Spleen (tissue), 11 donors: Measurements from ENCODE around the gene SEL1L. TPM values are rescaled to one million over a fixed set of nuclear protein-coding genes. Genes with fewer than 3 reads are reported as not detected.
A peak's percentile ranks its signal among the peaks of the same experiment; 100 is the strongest.
"Not testable (repeated sequence)": the region's sequence is repeated elsewhere in the genome, so short reads cannot be mapped to it uniquely, and the experiment has no call there.

ENCODE experiments used
- DNase-seq: peaks from one replicate; pipeline ENCODE4 v3.0.0-alpha.2; 2020
- H3K27ac ChIP-seq, 8 donors: fragments of 200-600 bp; sonication (generic) in 7 of 8; 1 replicate in 4 of 8; 2 replicates in 4 of 8; pipeline versions ENCODE4 v1.5.0 to v1.8.0; 2016 to 2021; ENCODE audit warnings: inconsistent platforms in 4 of 8, mild to moderate bottlenecking in 4 of 8, moderate library complexity in 1 of 8
- H3K27me3 ChIP-seq, 7 donors: fragments of 200-600 bp; sonication (generic) in 6 of 7; replicated peaks in 1 of 7; 1 replicate in 4 of 7; 2 replicates in 3 of 7; pipeline versions ENCODE4 v1.5.0 to v1.8.0; 2016 to 2021; ENCODE audit warnings: inconsistent platforms in 3 of 7, mild to moderate bottlenecking in 1 of 7
- H3K36me3 ChIP-seq, 6 donors: fragments of 200-600 bp; sonication (generic) in 5 of 6; 1 replicate in 4 of 6; 2 replicates in 2 of 6; pipeline versions ENCODE4 v1.5.0 to v1.8.0; 2016 to 2021; ENCODE audit warnings: inconsistent platforms in 2 of 6
- H3K4me1 ChIP-seq, 6 donors: fragments of 200-600 bp; sonication (generic) in 5 of 6; 1 replicate in 3 of 6; 2 replicates in 3 of 6; pipeline versions ENCODE4 v1.5.0 to v1.8.0; 2016 to 2021; ENCODE audit warnings: inconsistent platforms in 3 of 6
- H3K4me3 ChIP-seq, 8 donors: fragments of 200-600 bp; sonication (generic) in 7 of 8; 1 replicate in 4 of 8; 2 replicates in 4 of 8; pipeline versions ENCODE4 v1.5.0 to v1.8.0; 2016 to 2021; ENCODE audit warnings: inconsistent platforms in 4 of 8, mild to moderate bottlenecking in 4 of 8, moderate library complexity in 2 of 8
- H3K9me3 ChIP-seq, 8 donors: fragments of 200-600 bp; sonication (generic) in 7 of 8; 1 replicate in 4 of 8; 2 replicates in 4 of 8; pipeline versions ENCODE4 v1.5.0 to v1.8.0; 2016 to 2021; ENCODE audit warnings: inconsistent platforms in 4 of 8
- CTCF ChIP-seq, 11 experiments: fragments of 200-600 bp in 7 of 11; fragments of 450-650 bp in 4 of 11; sonication (generic) in 4 of 11; IDR thresholded peaks in 8 of 11; conservative IDR thresholded peaks in 3 of 11; 1 replicate in 7 of 11; 2 replicates in 4 of 11; pipeline versions ENCODE4 v1.4.0 to v1.8.0; 2016 to 2021; ENCODE audit warnings: antibody characterized with exemption in 11 of 11, inconsistent platforms in 4 of 11, mild to moderate bottlenecking in 1 of 11
- POLR2A ChIP-seq, 3 donors: fragments of 450-650 bp; IDR thresholded peaks; one replicate each; pipeline ENCODE4 v1.5.1; 2017; ENCODE audit warnings: antibody characterized with exemption in 3 of 3, mild to moderate bottlenecking in 1 of 3
- POLR2AphosphoS5 ChIP-seq, 3 donors: sonication (generic); formaldehyde crosslinking; IDR thresholded peaks; one replicate each; pipeline ENCODE4 v1.5.1; 2017; ENCODE audit warnings: antibody characterized with exemption in 3 of 3
- WGBS, 5 donors: extraction: QIAGEN DNeasy Blood & Tissue Kit in 3 of 5; methylation state at CpG; one replicate each; pipeline versions ENCODE4 v1.1.5 to v1.1.7; 2013 to 2018; 5-methylcytosine and 5-hydroxymethylcytosine counted together
- intact Hi-C: fragments of 100-400 bp; cut with DNase I; formaldehyde crosslinking; loops from one replicate; pipeline ENCODE4 v1.15.0; 2023; ENCODE audit warnings: low total_unique reads
- polyA plus RNA-seq, 3 donors: library from polyadenylated mRNA; stranded (reverse); fragments of 200-250 nt; gene quantifications; one replicate each; pipeline ENCODE4 v1.2.1, GENCODE V29; 2013
- total RNA-seq, 7 donors: library from RNA; depleted of rRNA in 3 of 7; stranded (reverse); fragments of >200 nt in 3 of 7; fragmentation: NEBNext Ultra II Directional in 4 of 7; extraction: Animal tissue kit (Norgen Biotek cat#: 25700) in 4 of 7; gene quantifications; one replicate each; pipeline versions ENCODE4 v1.1.0 to v1.2.1, GENCODE V29; 2016 to 2021
- donor health status: healthy with polysubstance abuse.
- donor health status: DM: no; HTN: no; CAD: no; lungs with moderate emphysema.
- donor health status: DM: no; HTN: no; CAD: no.
- donor health status: Bipolar disorder and iron deficiency.
- donor health status: healthy.
- donor health status: DM: no; HTN: no; CAD: no.
- donor health status: DM: yes; HTN: yes; CAD: no.

The SEL1L gene
- total and polyA plus RNA-seq, 10 donors, result 7.1 to 118 (median 84.3) TPM

GRCh38 chr14:81466854-81467253 lies 66.8 kb downstream of the SEL1L start:
- no peak overlapping the region for H3K4me3 ChIP-seq
- H3K27me3 ChIP-seq, result no peaks in the 10 kb centered on the region
- no peak overlapping the region for H3K27ac ChIP-seq
- intact Hi-C loops, result loop anchor here (5.0 kb wide), 1 partner anchor 480 kb away; no protein-coding TSS in a partner anchor
- H3K4me1 ChIP-seq, result peaks cover 0 to 25% (median 9%) of the 10 kb centered on the region in 6 donors
- WGBS, 5 donors, result 81 to 92% (median 83%) methylated on average over 5 of the region's 5 CpGs
- DNase-seq, result no peak
- no peaks in the 10 kb centered on the region for H3K9me3 ChIP-seq
- TF ChIP-seq POLR2A (IDR thresholded peaks at IDR 0.05) (no peak), POLR2AphosphoS5 (IDR thresholded peaks at IDR 0.05) (no peak), CTCF (IDR thresholded peaks at IDR 0.05 in 8 of 11, conservative IDR thresholded peaks at IDR 0.05 in 3 of 11) (no peak)
- peaks cover 0 to 3% (median 0%) of the 10 kb centered on the region in 6 donors for H3K36me3 ChIP-seq

- H3K27me3 ChIP-seq, result no peaks in the 10 kb centered on the region
- H3K36me3 ChIP-seq, result no peaks in the 10 kb centered on the region
- H3K9me3 ChIP-seq, result no peaks in the 10 kb centered on the region
- TF ChIP-seq POLR2AphosphoS5 (IDR thresholded peaks at IDR 0.05) (no peak), POLR2A (IDR thresholded peaks at IDR 0.05) (no peak), CTCF (IDR thresholded peaks at IDR 0.05 in 8 of 11, conservative IDR thresholded peaks at IDR 0.05 in 3 of 11) (no peak)
- no peak overlapping the region for H3K27ac ChIP-seq
- peaks cover 0 to 18% (median 5%) of the 10 kb centered on the region in 6 donors for H3K4me1 ChIP-seq
- intact Hi-C loops, result loop anchor here (5.0 kb wide), 1 partner anchor 478 kb away; no protein-coding TSS in a partner anchor
- peak; percentile 51 for DNase-seq
- H3K4me3 ChIP-seq, result peak overlapping the region in 2 of 8 donors; percentile 37 to 63
- whole genome bisulfite sequencing, 5 donors, result 81 to 92% (median 88%) methylated on average over 13 of the region's 13 CpGs
Measured at GRCh38 chr14:81465507-81466228, 68.0 kb downstream of the SEL1L start.

GRCh38 chr14:81465003-81465392 lies 68.7 kb downstream of the SEL1L start:
- not testable (repeated sequence) for DNase-seq

GRCh38 chr14:81464253-81465002 lies 69.2 kb downstream of the SEL1L start:
- TF ChIP-seq CTCF (IDR thresholded peaks at IDR 0.05 in 8 of 11, conservative IDR thresholded peaks at IDR 0.05 in 3 of 11) (peak; percentile 78 to 94 (median 90)), POLR2AphosphoS5 (IDR thresholded peaks at IDR 0.05) (no peak)
- Histone ChIP-seq H3K4me3 (peak overlapping the region in 7 of 8 donors; percentile 27 to 63 (median 43)), H3K9me3 (no peaks in the 10 kb centered on the region), H3K27ac (peak overlapping the region; percentile 73 to 83 (median 79)), H3K36me3 (no peaks in the 10 kb centered on the region), H3K4me1 (peaks cover 0 to 16% (median 4%) of the 10 kb centered on the region in 6 donors), H3K27me3 (no peaks in the 10 kb centered on the region)
- no peak for DNase-seq
- 21 to 24% (median 22%) methylated on average over 15 of the region's 15 CpGs for WGBS, 5 donors
- intact Hi-C loops, result loop anchor here (5.0 kb wide), 1 partner anchor 477 kb away; no protein-coding TSS in a partner anchor

More at GRCh38 chr14:81465003-81465392, 68.7 kb downstream of the SEL1L start:
- not testable (repeated sequence) for H3K36me3 ChIP-seq, H3K27me3 ChIP-seq, H3K9me3 ChIP-seq
- H3K27ac ChIP-seq, result peak overlapping the region; percentile 73 to 83 (median 79)
- WGBS, 5 donors, result 32 to 50% (median 40%) methylated on average over 11 of the region's 11 CpGs
- peak overlapping the region in 7 of 8 donors; percentile 27 to 63 (median 43) for H3K4me3 ChIP-seq
- peaks cover 0 to 12% (median 4%) of the 10 kb centered on the region in 6 donors for H3K4me1 ChIP-seq
- intact Hi-C loops, result loop anchor here (5.0 kb wide), 1 partner anchor 478 kb away; no protein-coding TSS in a partner anchor

GRCh38 chr14:81462356-81462755 lies 71.3 kb downstream of the SEL1L start:
- intact Hi-C loops, H3K36me3 ChIP-seq, H3K27ac ChIP-seq, H3K9me3 ChIP-seq, H3K4me3 ChIP-seq, DNase-seq, H3K27me3 ChIP-seq: not testable (repeated sequence)
- 92 to 97% (median 96%) methylated on average over 16 to 30 of the region's 30 CpGs for WGBS, 5 donors
- H3K4me1 ChIP-seq, result peaks cover 0 to 21% (median 5%) of the 10 kb centered on the region in 6 donors
